GM21619 (cell line): ENCODE data around the gene SLC19A1.

Source experiments
- ATAC-seq: cut with Tn5 transposase; IDR thresholded peaks from one replicate; pipeline ENCODE4 v1.9.1; 2021; ENCODE audit not compliant: unreplicated experiment

SLC19A1 gene

GRCh38 chr21:45470773-45471524 lies 71.3 kb downstream of the SLC19A1 start:
- no peak for ATAC-seq

DNA sequence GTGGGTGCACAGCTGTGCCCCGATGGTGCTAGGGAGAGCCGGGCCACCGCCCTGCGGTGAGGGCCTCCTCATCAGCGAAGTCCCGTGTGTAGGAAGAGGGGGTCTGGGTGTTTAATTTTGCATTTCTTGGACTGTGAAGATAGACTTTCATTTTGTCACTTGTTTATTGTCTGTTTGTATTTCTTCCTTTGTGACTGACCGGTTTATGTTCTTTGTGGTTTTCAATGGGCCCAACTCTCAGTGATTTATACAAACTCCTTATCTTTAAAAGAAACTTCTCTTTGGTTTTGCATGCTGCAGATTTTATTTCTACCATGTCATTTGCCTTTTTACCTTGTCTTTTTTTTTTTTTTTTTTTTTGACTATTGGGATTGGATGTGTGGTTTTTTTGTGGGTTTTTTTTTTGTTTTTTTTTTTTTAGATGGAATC lies 72.1 kb downstream of the SLC19A1 start:
- no peak for ATAC-seq

- ATAC-seq, result no peak
Measured at GRCh38 chr21:45469273-45470086, 72.8 kb downstream of the SLC19A1 start.

DNA sequence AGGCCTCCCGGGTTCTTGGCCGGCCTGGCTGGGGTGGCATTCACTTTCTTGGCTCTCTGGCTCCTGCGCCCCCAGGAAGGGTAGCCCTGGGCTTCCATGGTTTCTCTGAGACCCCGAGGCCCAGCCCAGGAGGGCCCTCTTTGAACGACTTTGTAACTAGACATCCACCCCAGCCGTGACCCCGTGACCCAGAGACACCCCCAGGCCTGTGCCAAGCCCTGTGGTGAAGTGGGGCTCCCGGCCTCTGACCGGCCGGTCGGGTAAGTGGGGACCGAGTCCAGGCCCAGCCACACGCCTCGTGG lies 73.3 kb downstream of the SLC19A1 start:
- ATAC-seq, result no peak

- no peak for ATAC-seq
Measured at GRCh38 chr21:45468051-45468970, 73.9 kb downstream of the SLC19A1 start.

DNA sequence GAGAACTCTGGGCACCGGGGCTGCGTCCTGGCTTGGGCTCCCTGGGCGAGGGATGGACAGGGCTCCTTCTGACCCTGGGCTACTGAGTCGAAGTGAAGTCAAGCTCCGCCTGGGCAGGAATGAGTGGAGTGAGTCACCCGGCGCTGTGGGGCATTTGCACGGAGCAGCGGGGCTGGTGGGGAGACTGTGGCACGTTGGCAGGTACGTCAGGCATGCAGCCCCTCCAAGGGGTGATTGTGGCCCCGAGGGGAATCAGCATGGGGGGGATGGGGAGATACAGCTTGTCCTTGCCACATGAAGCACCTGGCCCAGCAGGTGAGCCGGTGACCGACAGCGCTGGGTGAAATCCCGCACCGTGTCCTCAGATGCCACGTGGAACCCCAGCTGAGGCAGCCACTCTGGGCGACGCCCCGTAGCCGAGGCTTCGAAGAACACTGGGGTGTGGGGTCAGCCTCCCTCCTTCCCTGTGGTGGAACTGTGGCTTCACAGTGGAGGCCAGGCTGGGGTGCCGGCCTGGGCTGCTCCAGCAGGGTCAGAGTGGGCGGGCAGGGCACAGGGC lies 74.9 kb downstream of the SLC19A1 start:
- no peak for ATAC-seq

DNA sequence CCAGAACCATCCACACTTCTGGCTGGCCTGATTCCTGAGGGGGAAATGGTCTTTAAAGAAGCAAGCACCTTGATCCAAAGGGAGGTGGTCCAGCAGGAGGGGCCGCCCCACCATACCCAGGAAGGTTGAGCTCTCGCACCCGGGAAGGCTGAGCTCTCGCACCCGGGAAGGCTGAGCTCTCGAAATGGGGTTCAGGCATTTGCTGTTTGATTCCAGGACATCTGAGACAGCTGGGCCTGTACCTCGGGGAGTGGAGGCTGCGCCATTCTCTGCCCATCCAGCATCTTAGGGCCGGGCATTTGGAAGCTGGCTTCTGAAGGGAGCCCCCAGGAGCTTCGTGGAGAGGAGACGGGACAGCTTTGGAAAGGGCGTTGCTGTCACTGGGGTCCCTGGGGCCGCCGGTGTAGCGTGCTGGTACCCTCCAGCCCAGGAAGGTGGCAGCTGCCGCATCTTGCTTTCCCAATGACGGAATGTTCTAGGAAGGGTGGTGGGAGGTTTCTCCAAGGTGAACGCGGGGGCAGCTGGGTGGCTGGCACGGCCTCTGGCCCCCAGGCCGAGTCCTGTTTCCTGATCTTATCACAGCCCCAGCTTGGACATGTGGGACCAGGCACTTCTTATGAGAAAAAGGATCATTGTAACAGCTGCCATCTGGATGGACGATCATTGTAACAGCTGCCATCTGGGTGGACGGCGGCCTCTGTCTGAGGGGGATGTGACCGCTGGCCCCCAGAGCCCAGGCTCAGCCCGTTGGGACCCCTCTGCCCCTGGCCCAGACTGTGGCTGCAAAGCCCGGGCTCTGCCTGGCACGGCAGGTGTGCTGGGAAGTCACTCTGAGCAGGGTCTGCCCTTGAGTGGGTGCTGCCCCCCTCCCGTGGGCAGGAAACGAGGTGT lies 75.7 kb downstream of the SLC19A1 start:
- no peak for ATAC-seq

DNA sequence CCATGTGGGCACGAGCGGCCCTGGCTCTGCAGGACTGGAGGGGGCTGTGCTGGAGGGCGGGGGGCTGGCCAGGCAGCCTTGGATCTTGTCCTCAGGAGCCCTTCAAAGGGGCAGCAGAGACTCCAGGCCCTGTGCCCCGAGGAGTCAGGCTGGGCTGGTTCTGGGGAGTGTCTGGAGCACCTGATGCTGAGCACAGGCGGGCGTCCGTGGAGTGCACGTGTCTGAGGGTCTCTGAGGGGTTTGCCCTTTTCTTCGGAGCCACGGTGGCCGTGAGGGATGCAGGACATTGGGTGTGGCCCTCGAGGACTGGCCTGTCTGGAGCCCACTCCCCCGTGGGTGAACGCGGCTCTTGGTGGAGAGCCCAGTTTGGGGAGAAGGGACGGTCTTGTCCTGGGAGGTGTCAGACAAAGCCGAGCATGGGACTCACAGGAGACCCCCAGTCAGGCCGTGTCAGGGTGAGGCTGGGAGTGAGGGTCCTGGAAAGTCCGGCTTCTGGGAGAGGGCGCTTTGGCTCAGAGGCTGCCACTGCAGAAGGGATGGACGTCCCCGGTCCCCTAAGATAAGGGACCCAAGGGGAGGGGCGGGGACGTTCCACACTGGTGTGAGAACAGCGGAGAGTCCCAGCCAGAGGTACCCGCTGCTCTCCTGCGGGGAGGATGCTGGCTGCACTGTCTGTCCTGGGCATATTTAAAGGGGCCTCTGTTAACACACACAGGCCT lies 76.5 kb downstream of the SLC19A1 start:
- no peak for ATAC-seq

- no peak for ATAC-seq
Measured at GRCh38 chr21:45465105-45465504, 77.1 kb downstream of the SLC19A1 start.

GRCh38 chr21:45464309-45464708 lies 77.9 kb downstream of the SLC19A1 start:
- no peak for ATAC-seq

GRCh38 chr21:45463871-45464270 lies 78.4 kb downstream of the SLC19A1 start:
- no peak for ATAC-seq

- no peak for ATAC-seq
Measured at GRCh38 chr21:45461806-45462341, 80.4 kb downstream of the SLC19A1 start.

GRCh38 chr21:45461369-45461750 lies 80.9 kb downstream of the SLC19A1 start:
- ATAC-seq, result no peak

DNA sequence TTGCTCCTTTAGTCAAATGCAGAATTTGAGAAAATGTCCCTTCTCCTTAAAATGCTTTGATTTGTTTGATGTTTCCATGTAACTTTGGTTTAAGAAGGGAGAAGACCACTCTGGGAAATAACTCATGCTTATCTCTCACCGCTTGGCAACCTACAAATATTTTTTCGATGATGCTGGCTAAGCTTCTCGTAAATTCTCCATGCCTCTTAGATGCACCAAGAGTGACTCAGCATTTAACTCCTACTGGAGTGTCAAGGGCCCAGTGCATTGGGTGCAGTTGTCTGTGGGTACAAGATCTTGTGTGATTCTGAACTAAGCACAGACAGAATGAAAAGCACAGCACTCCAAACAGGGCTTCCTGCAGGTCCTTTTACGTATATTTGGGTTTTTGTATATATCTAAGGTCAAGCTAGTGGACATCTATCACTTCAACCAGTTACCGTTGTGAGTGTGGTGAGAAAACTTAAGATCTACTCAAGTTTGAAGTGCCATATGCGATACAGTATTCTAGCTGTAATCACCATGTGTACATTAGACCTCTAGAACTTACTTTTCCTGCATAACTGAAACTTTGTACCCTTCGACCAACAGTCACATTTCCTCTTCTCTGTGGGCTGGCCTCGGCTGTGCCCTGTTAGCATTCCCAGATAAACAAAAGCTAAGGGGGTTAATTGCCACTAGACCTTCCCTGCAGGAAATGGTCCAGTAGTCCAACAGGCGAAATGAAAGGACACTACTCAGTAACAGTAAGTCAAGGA lies 81.5 kb downstream of the SLC19A1 start:
- ATAC-seq, result no peak

DNA sequence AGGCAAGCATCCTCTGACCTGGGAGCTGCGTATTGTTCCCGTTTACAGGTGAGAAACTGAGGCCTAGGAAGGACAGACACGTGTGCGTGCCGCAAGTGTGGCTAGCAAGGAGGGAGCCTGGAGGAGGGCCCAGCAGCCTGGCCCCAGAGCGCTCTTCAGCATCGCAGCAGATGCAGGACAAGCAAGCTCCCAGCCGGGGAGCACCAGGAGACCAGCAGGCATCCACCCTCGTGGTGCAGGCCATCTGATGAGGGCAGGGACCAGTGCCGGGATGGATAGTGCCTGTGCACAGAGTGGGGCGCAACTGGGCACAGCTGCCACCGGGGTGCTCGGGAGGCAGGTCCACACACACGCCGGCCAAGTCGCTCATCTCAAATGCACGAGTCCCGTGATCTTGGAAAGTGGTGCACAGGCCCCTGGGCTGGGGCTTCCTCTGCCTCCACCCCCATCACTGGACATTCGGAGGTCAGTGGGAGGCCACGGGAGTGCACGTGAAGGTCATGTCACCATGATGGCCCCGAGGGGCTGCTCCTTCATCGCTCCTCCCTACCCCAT lies 82.2 kb downstream of the SLC19A1 start:
- ATAC-seq, result no peak

- ATAC-seq, result no peak
Measured at GRCh38 chr21:45459171-45460010, 82.8 kb downstream of the SLC19A1 start.
